NB4 (cell line): ENCODE measurements around the gene CRACDL.

Source experiments
- CTCF ChIP-seq: IDR thresholded peaks from one replicate; pipeline ENCODE4 v1.5.1; 2012; ENCODE audit warnings: low read depth, low read length
- POLR2A ChIP-seq: IDR thresholded peaks from 2 replicates; pipeline ENCODE4 v1.6.1; 2011; ENCODE audit warnings: mild to moderate bottlenecking; ENCODE audit not compliant: insufficient read length; ENCODE audit errors: extremely low read depth

- TF ChIP-seq CTCF: no peak
- TF ChIP-seq POLR2A: no peak
Measured at GRCh38 chr2:98880266-98881152, 55.5 kb downstream of the CRACDL start.
